ENCODE measurements around the gene TRIO. TPM values are rescaled to one million over a fixed set of nuclear protein-coding genes. Genes with fewer than 3 reads are reported as not detected.

Gene TRIO
- total RNA-seq, 1 donor from 2014 or later, result 71.6 TPM

DNA sequence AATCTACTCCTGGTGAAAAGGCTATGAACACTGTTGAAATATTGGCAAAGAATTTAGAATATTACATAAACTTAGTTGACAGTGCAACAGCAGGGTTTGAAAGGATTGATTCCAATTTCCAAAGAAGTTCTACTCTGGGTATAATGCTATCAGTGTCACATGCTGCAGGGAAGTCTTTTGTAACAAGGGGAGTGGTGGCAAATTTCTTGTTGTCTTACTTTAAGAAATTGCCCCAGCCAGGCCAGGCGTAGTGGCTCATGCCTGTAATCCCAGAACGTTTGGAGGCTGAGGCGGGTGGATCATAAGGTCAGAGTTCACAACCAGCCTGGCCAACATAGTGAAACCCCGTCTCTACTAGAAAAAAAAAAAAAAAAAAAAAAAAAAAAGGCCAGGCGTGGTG lies 352.2 kb downstream of the TRIO start:
- no peaks in the 10 kb centered on the region for H3K27me3 ChIP-seq (ENCODE audit: control insufficient read depth, insufficient read depth, low read length)
- FAIRE-seq, result no peak
- H3K36me3 ChIP-seq (ENCODE audit: control insufficient read depth, insufficient read depth, low read length), result peaks cover 27% of the 10 kb centered on the region
- H3K4me3 ChIP-seq (ENCODE audit: low read depth, low read length), result no peak overlapping the region
- no peak for DNase-seq (ENCODE audit: low read depth)
- TF ChIP-seq, protein P1, sequence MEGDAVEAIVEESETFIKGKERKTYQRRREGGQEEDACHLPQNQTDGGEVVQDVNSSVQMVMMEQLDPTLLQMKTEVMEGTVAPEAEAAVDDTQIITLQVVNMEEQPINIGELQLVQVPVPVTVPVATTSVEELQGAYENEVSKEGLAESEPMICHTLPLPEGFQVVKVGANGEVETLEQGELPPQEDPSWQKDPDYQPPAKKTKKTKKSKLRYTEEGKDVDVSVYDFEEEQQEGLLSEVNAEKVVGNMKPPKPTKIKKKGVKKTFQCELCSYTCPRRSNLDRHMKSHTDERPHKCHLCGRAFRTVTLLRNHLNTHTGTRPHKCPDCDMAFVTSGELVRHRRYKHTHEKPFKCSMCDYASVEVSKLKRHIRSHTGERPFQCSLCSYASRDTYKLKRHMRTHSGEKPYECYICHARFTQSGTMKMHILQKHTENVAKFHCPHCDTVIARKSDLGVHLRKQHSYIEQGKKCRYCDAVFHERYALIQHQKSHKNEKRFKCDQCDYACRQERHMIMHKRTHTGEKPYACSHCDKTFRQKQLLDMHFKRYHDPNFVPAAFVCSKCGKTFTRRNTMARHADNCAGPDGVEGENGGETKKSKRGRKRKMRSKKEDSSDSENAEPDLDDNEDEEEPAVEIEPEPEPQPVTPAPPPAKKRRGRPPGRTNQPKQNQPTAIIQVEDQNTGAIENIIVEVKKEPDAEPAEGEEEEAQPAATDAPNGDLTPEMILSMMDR (IDR thresholded peaks at IDR 0.05; ENCODE audit: insufficient read depth, low read length, severe bottlenecking), result no peak

DNA sequence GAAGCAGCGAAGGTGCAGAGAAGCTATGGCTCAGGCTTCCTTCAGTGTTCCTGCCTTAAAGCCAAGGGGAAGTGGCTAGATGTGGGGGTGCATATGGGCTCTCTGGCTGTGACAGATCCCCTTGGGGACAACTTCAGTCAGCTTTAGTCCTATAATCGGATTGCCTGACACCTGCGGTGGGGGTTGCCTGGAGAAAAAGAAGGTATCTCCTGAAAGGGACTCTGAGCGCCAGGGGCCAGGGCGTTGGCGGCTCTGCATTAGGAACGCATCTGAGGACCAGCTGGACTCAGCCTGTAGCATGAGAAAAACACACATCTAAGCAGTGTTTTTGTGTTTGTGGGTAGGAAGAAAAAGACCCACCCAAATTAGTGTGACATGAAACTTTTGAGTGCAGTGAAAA lies 354.2 kb downstream of the TRIO start:
- peaks cover 27% of the 10 kb centered on the region for H3K36me3 ChIP-seq (ENCODE audit: control insufficient read depth, insufficient read depth, low read length)

DNA sequence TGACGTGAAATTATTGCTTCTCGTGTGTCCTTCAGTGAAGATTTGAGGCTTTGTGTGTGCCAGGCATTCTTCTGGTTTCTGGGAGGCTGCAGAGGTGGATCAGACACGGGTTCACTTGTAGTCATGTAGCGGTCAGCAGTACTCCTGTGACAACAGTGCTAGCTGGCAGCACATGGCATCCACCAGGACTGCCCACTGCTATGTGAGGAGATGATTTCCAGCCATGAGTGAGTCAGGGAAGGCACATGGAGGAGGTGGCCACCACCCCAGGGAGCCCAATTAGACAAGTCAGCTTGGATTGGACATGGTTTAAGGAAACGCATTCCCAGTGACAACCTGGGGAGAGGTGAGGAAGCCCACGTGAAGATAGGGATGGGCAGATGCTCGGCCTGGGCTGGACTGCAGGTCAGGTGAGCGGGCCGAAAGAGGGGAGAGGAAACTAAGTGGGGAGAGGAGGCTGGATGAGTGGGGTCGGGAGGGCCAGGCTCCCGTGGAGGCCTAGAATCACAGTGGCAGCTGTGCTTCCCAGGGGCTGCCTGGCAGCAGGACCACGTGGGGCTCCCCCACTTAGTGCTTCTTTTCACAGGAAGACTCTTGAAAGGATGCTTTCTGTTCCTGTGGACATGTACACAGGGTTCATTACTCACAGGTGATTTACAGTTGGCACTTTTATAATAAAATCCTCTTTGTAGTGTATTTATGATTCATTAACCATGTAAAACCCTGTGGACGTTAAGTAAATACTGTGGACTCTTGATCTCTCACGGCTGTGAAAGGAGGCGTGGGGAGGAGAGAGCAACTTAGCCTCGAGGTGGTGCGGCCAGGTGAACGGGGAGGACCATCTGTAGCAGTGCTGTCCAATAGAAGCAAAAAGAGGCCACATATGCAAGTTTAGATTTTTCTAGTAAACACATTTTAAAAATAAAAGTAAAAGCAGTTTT lies 358.5 kb downstream of the TRIO start:
- FAIRE-seq (no peak), DNase-seq (ENCODE audit: low read depth) (no peak)
- no peak overlapping the region for H3K4me3 ChIP-seq (ENCODE audit: low read depth, low read length)
- peaks cover 28% of the 10 kb centered on the region for H3K36me3 ChIP-seq (ENCODE audit: control insufficient read depth, insufficient read depth, low read length)
- TF ChIP-seq, protein P1 (IDR thresholded peaks at IDR 0.05; ENCODE audit: insufficient read depth, low read length, severe bottlenecking), result no peak
- no peaks in the 10 kb centered on the region for H3K27me3 ChIP-seq (ENCODE audit: control insufficient read depth, insufficient read depth, low read length)

More for the DNA sequence above, 354.2 kb downstream of the TRIO start:
- no peak overlapping the region for H3K4me3 ChIP-seq (ENCODE audit: low read depth, low read length)
- TF ChIP-seq, protein P1 (IDR thresholded peaks at IDR 0.05; ENCODE audit: insufficient read depth, low read length, severe bottlenecking), result no peak
- no peaks in the 10 kb centered on the region for H3K27me3 ChIP-seq (ENCODE audit: control insufficient read depth, insufficient read depth, low read length)
- FAIRE-seq (no peak), DNase-seq (ENCODE audit: low read depth) (no peak)

DNA sequence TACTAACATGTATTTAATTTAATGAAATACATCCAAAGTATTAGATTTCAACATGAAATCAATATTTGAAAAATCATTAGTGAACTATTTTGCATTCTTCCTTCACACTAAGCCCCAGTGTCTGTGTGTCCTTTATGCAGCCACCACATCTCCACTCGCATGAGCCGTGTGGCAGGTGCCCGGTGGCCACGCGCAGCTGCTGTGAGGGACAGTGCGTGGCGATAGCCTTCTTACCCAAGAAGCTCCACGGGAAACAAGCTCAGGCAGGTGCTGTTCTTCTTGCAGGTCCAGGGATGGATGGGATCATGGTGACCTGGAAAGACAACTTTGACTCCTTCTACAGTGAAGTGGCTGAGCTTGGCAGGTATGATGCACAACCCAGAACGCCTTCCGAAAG lies 359.1 kb downstream of the TRIO start:
- TF ChIP-seq, protein P1 (IDR thresholded peaks at IDR 0.05; ENCODE audit: insufficient read depth, low read length, severe bottlenecking), result no peak
- Histone ChIP-seq H3K36me3 (ENCODE audit: control insufficient read depth, insufficient read depth, low read length) (peaks cover 27% of the 10 kb centered on the region), H3K27me3 (ENCODE audit: control insufficient read depth, insufficient read depth, low read length) (no peaks in the 10 kb centered on the region), H3K4me3 (ENCODE audit: low read depth, low read length) (no peak overlapping the region)
- FAIRE-seq (no peak), DNase-seq (ENCODE audit: low read depth) (no peak)

DNA sequence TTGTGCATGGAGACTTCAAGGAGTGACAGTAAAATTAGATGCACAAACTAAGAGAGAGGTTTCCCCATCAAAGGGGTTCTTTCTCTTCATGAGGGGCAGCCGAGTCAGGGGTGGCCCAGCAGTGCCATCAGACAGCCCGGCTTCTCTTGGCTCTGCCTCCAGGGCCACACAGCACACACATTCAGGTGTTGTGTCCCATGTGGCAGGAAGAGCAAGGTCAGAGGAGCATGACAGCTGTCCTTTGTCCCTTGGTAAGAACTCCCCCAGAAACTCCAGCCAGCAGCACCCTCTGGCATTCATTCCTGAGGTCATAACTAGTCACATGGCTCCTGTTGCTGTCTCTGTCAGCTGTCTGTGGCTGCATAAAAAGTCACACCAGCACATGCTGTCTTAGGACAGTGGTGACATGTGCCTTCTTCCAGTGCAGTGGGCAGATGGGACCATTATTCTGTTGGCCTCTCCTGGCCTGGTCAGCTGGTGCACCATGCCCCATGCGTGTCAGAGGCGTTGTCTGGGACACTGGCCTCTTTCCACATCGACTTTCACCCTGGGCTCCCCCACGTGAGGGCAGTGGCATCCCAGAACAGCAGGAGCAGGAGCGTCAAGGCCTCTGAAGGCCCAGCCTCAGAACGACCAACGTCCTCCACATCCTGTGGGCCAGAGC lies 360.0 kb downstream of the TRIO start:
- no peak overlapping the region for H3K4me3 ChIP-seq (ENCODE audit: low read depth, low read length)
- H3K27me3 ChIP-seq (ENCODE audit: control insufficient read depth, insufficient read depth, low read length), result no peaks in the 10 kb centered on the region
- TF ChIP-seq, protein P1 (IDR thresholded peaks at IDR 0.05; ENCODE audit: insufficient read depth, low read length, severe bottlenecking), result no peak
- FAIRE-seq (no peak), DNase-seq (ENCODE audit: low read depth) (no peak)
- H3K36me3 ChIP-seq (ENCODE audit: control insufficient read depth, insufficient read depth, low read length), result peaks cover 22% of the 10 kb centered on the region
